ENCODE data around the gene PXDN. TPM values are rescaled to one million over a fixed set of nuclear protein-coding genes. Genes with fewer than 3 reads are reported as not detected.

The PXDN gene
- total and polyA plus RNA-seq, 9 of the 15 experiments (the other 6 are each of a cell fraction or from before 2014, with no cell fraction given) = 0.49 TPM; not detected in 8

DNA sequence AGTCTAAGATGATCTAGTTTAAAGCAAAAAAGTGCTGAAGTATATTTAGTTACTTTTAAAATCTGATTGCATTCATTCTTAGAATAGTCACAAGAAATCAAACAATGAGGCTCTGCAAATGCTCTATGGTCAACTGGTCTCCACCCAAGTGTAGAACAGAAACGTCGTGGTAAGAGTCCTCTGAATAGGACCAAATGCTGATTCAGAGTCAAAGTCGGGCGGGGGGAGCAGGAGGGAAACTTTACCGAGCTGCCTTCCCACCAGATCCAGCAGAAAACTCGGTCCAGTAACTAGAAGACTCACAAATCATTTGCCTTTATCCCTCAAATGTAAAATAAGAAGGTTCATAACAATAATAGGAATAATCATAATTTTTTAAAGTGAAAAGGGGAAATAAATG, 46.2 kb upstream of the PXDN start:
- H4K20me1 ChIP-seq (replicated peaks; ENCODE audit: control insufficient read depth, insufficient read depth, low read length) = no peaks in the 10 kb centered on the region; the same call in 1 of the 2 replicates
- peaks cover 2 to 49% of the 10 kb centered on the region in 2 experiments; a peak in 4 of 5 replicates for H3K27me3 ChIP-seq (ENCODE audit: control insufficient read depth in 2 of 2, insufficient read depth in 2 of 2, low read length in 2 of 2)
- no peak overlapping the region for H2AFZ ChIP-seq (ENCODE audit: low read depth, low read length)
- in situ Hi-C loops (cut with MboI) (no loop called here), intact Hi-C loops (cut with micrococcal nuclease) (no loop called here)
- ATAC-seq (no peak), FAIRE-seq (no peak), DNase-seq (ENCODE audit: extremely low read depth in 1 of 4, low spot score in 3 of 4) (no peak)
- no TSS peak for BruUV-seq (replicated peaks)
- ChIA-PET POLR2A (interaction anchor here (0.7 kb wide), 1 partner anchor 75 kb away, joined by 3 read pairs; no protein-coding TSS in a partner anchor), CTCF (ENCODE audit: low intra/inter-chr PET ratio) (no interaction called here)
- no peak overlapping the region for H3K9ac ChIP-seq (ENCODE audit: insufficient read depth in 1 of 2, low read depth in 2 of 2, low read length in 2 of 2)
- no peaks in the 10 kb centered on the region for H3K9me1 ChIP-seq (ENCODE audit: control insufficient read depth, insufficient read depth, low read length)
- no peaks in the 10 kb centered on the region for H3K36me3 ChIP-seq (ENCODE audit: control insufficient read depth, insufficient read depth, low read length)
- TF ChIP-seq ZNF431 (CRISPR knock-in tag; IDR thresholded peaks at IDR 0.05) (no peak), KAT2B (IDR thresholded peaks at IDR 0.05; ENCODE audit: low read depth, low read length) (no peak), CBX1 (IDR thresholded peaks at IDR 0.05; ENCODE audit: low read depth) (no peak), ZNF780A (CRISPR knock-in tag; IDR thresholded peaks at IDR 0.05) (no peak), TAF15 (IDR thresholded peaks at IDR 0.05; ENCODE audit: low read depth, low read length) (no peak), BDP1 (IDR thresholded peaks at IDR 0.05; ENCODE audit: insufficient read depth, insufficient read length) (no peak), SNIP1 (IDR thresholded peaks at IDR 0.05; ENCODE audit: low read depth) (no peak), HDAC2 (IDR thresholded peaks at IDR 0.05) (no peak), NR2C2 (CRISPR knock-in tag; IDR thresholded peaks at IDR 0.05) (no peak), NR2C2 (tag; IDR thresholded peaks at IDR 0.05) (no peak), NFYB (IDR thresholded peaks at IDR 0.05; ENCODE audit: extremely low read depth, insufficient read length) (no peak), SAFB (IDR thresholded peaks at IDR 0.05; ENCODE audit: borderline replicate concordance, low read depth, low read length) (no peak)
- H3K4me3 ChIP-seq = no peak overlapping the region
- 1% methylated on average over 6 of the region's 6 CpGs for WGBS (ENCODE audit: insufficient coverage, low coverage, missing lambda C conversion rate)
- H3K27ac ChIP-seq (ENCODE audit: extremely low read depth, low read depth, low read length) = no peak overlapping the region
- H3K79me2 ChIP-seq (ENCODE audit: control insufficient read depth, insufficient read depth, low read length) = no peaks in the 10 kb centered on the region
- H3K4me2 ChIP-seq (ENCODE audit: insufficient read depth, low read length) = no peak overlapping the region
- H3K9me3 ChIP-seq (replicated peaks; ENCODE audit: control insufficient read depth, insufficient read depth, low read depth, low read length) = no peaks in the 10 kb centered on the region
- H3K4me1 ChIP-seq (replicated peaks in 1 of 2; ENCODE audit: control insufficient read depth in 2 of 2, insufficient read depth in 2 of 2, low read length in 2 of 2) = no peaks in the 10 kb centered on the region

All from K562 (cell line).